H1 (cell line): ENCODE data around the gene SPC24. TPM values are rescaled to one million over a fixed set of nuclear protein-coding genes. Genes with fewer than 3 reads are reported as not detected.

ENCODE experiments used
- BACH1 ChIP-seq: IDR thresholded peaks from 2 replicates; pipeline ENCODE4 v1.6.1; 2012; ENCODE audit warnings: low read length, improper control_type of control experiment
- BRCA1 ChIP-seq: IDR thresholded peaks from 2 replicates; pipeline ENCODE4 v1.6.1; 2012; ENCODE audit warnings: low read depth, low read length, improper control_type of control experiment
- CBX8 ChIP-seq: fragments of 300-800, 300-1000 bp; sonication (generic); IDR thresholded peaks from 2 replicates; pipeline ENCODE4 v1.7.1; 2016; ENCODE audit warnings: low read depth, low read length, borderline replicate concordance
- CHD1 ChIP-seq: IDR thresholded peaks from 2 replicates; pipeline ENCODE4 v1.6.1; 2012; ENCODE audit warnings: low read depth, low read length, improper control_type of control experiment
- CTCF ChIP-seq, 3 experiments: IDR thresholded peaks; 1 replicate in 2 of 3; 2 replicates in 1 of 3; pipeline versions ENCODE4 v1.5.1 to v1.6.1; 2011; ENCODE audit warnings: low read length in 3 of 3, mild to moderate bottlenecking in 3 of 3, inconsistent platforms in 2 of 3, low read depth in 1 of 3, moderate library complexity in 1 of 3; ENCODE audit not compliant: insufficient read depth in 1 of 3; ENCODE audit errors: control extremely low read depth in 1 of 3
- EGR1 ChIP-seq: IDR thresholded peaks from 2 replicates; pipeline ENCODE4 v1.6.1; 2011; ENCODE audit warnings: low read depth, low read length, borderline replicate concordance
- FOSL1 ChIP-seq: IDR thresholded peaks from 2 replicates; pipeline ENCODE4 v1.6.1; 2011; ENCODE audit warnings: mild to moderate bottlenecking, low read depth, low read length, moderate library complexity; ENCODE audit not compliant: insufficient read depth
- JUN ChIP-seq: IDR thresholded peaks from 2 replicates; pipeline ENCODE4 v1.6.1; 2011; ENCODE audit warnings: low read depth, mild to moderate bottlenecking, improper control_type of control experiment, low read length
- JUND ChIP-seq: IDR thresholded peaks from 2 replicates; pipeline ENCODE4 v1.6.1; 2011; ENCODE audit warnings: mild to moderate bottlenecking, improper control_type of control experiment, low read length
- KDM1A ChIP-seq: fragments of 200-600, 300-600 bp; sonication (generic); IDR thresholded peaks from 2 replicates; pipeline ENCODE4 v1.7.1; 2016; ENCODE audit warnings: mild to moderate bottlenecking, low read length, borderline replicate concordance
- PHF8 ChIP-seq: fragments of 200-600 bp; sonication (generic); conservative IDR thresholded peaks from 2 replicates; pipeline ENCODE4 v1.7.1; 2012; ENCODE audit warnings: low read depth, mild to moderate bottlenecking, inconsistent platforms, low read length, moderate library complexity
- RBBP5 ChIP-seq: IDR thresholded peaks from 2 replicates; pipeline ENCODE4 v1.7.1; 2012; ENCODE audit warnings: low read depth, mild to moderate bottlenecking, inconsistent platforms, low read length, moderate library complexity, borderline replicate concordance
- RFX5 ChIP-seq: IDR thresholded peaks from 2 replicates; pipeline ENCODE4 v1.6.1; 2011; ENCODE audit warnings: low read depth, low read length, improper control_type of control experiment, borderline replicate concordance
- RNF2 ChIP-seq: fragments of 200-900, 300-1000 bp; sonication (generic); IDR thresholded peaks from 2 replicates; pipeline ENCODE4 v1.7.1; 2016; ENCODE audit warnings: borderline replicate concordance, low read depth, mild to moderate bottlenecking, antibody characterized with exemption, low read length; ENCODE audit not compliant: poor library complexity, severe bottlenecking; ENCODE audit errors: missing control alignments
- SAP30 ChIP-seq: fragments of 300-600 bp; sonication (generic); IDR thresholded peaks from 2 replicates; pipeline ENCODE4 v1.7.1; 2012; ENCODE audit warnings: low read length, moderate library complexity, mild to moderate bottlenecking, inconsistent platforms; ENCODE audit not compliant: insufficient read depth, insufficient replicate concordance
- SIN3A ChIP-seq, 2 experiments: IDR thresholded peaks in 1 of 2; conservative IDR thresholded peaks in 1 of 2; 2 replicates each; pipeline ENCODE4 v1.6.1; 2011 to 2012; ENCODE audit warnings: low read length in 2 of 2, improper control_type of control experiment in 1 of 2, low read depth in 1 of 2, mild to moderate bottlenecking in 1 of 2
- SP2 ChIP-seq: IDR thresholded peaks from 2 replicates; pipeline ENCODE4 v1.6.1; 2012; ENCODE audit warnings: mild to moderate bottlenecking, low read length, inconsistent platforms
- SRF ChIP-seq: IDR thresholded peaks from 2 replicates; pipeline ENCODE4 v1.6.1; 2011; ENCODE audit warnings: mild to moderate bottlenecking, low read depth, low read length, moderate library complexity
- polyA plus RNA-seq, 7 experiments: library from polyadenylated mRNA; depleted of rRNA in 3 of 7; stranded (reverse) in 5 of 7; unstranded in 2 of 7; fragments of >200 nt in 5 of 7; fragments of 200-250 nt in 2 of 7; gene quantifications; 1 replicate in 5 of 7; 2 replicates in 1 of 7; 4 replicates in 1 of 7; pipeline versions ENCODE4 v1.2.1 to v1.2.3, GENCODE V29; 2011 to 2013; ENCODE audit warnings: missing spikeins in 2 of 7, mixed read lengths in 2 of 7
- total RNA-seq: library from RNA; stranded (reverse); fragmentation: NEBNext Ultra II Directional; extraction: Animal tissue kit (Norgen Biotek cat#: 25700); gene quantifications from 2 replicates; pipeline ENCODE4 v1.2.1, GENCODE V29; 2021
- TF ChIP-seq, protein P1 (sequence below): IDR thresholded peaks from 2 replicates; pipeline ENCODE4 v1.6.1; 2012; ENCODE audit warnings: inconsistent platforms

Gene SPC24
- total and polyA plus RNA-seq, 2 of the 8 experiments (the other 6 are each of a cell fraction or from before 2014, with no cell fraction given), result 17.7 to 42.4 TPM

DNA sequence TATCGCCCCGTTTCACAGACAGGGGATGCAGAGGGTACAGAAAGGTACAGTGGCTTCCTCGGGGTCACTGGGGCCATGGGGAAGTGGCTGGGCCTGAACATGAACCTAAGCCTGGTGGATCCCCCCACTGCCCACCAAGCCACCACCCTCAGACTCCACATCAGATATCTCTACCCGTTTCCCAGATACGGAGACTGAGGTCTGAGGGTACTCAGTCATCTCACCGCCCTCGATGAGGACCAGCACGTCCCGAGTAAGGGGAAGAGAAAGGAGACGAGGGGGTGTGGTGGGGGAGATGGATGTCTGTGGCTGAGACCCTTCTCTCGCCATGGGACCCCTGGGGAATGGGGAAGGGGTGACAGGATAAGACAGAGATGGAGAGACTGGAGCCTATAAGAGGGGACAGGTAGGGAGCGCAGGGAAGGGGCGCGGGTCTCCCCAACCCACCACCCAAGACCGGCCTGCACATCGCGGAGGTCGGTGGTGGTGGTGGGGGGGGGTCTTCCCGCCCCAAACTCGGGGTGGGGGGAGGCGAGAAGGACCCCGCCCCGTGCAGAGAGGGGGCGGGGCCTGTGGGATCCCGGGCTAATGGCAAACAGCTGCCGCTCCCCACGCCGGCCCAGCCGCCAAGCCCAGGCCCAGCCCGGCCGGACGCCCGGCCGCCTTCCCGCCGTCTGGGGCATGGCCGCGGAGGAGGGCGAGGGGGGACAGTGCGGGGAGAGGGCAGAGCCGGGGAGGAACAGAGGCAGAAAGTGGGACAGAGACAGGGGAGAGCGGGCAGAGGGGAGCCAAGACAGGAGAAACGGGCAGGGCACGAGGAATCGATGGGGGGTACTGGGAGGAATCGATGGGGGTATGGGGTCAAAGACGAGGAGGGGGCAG, 41.1 kb upstream of the SPC24 start (continued):
- no peak for TF ChIP-seq CTCF (IDR thresholded peaks at IDR 0.05; ENCODE audit: control extremely low read depth in 1 of 3, insufficient read depth in 1 of 3, low read depth in 1 of 3, low read length in 3 of 3)
- no peak for TF ChIP-seq RNF2
- no peak for TF ChIP-seq EGR1
- TF ChIP-seq CBX8, result no peak
- TF ChIP-seq RBBP5, result no peak; the same call in 1 of the 2 replicates
- TF ChIP-seq, protein P1, sequence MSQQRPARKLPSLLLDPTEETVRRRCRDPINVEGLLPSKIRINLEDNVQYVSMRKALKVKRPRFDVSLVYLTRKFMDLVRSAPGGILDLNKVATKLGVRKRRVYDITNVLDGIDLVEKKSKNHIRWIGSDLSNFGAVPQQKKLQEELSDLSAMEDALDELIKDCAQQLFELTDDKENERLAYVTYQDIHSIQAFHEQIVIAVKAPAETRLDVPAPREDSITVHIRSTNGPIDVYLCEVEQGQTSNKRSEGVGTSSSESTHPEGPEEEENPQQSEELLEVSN, result peak; percentile 60; the same call in 1 of the 2 replicates
- TF ChIP-seq JUND, result no peak
- no peak for TF ChIP-seq JUN
- no peak for TF ChIP-seq SP2
- no peak for TF ChIP-seq PHF8
- TF ChIP-seq SRF, result no peak
- no peak for TF ChIP-seq BACH1
- no peak for TF ChIP-seq RFX5
- TF ChIP-seq SAP30, result peak; percentile 29
- TF ChIP-seq CHD1, result no peak
- TF ChIP-seq SIN3A (conservative IDR thresholded peaks at IDR 0.05 in 1 of 2, IDR thresholded peaks at IDR 0.05 in 1 of 2; ENCODE audit: low read depth in 1 of 2, low read length in 2 of 2), result no peak; a peak in 1 of 4 replicates
- no peak for TF ChIP-seq BRCA1
- TF ChIP-seq FOSL1, result no peak
- TF ChIP-seq KDM1A, result peak; percentile 93
